GM12892 (cell line): ENCODE data around the gene FGF19.

ENCODE experiments used
- POLR2A ChIP-seq: IDR thresholded peaks from 2 replicates; pipeline ENCODE4 v1.6.1; 2011; ENCODE audit warnings: low read depth, low read length, control low read depth
- POLR2AphosphoS5 ChIP-seq: IDR thresholded peaks from 2 replicates; pipeline ENCODE4 v1.6.1; 2011; ENCODE audit warnings: low read depth, low read length, control low read depth
- TAF1 ChIP-seq: IDR thresholded peaks from 2 replicates; pipeline ENCODE4 v1.6.1; 2011; ENCODE audit warnings: low read depth, mild to moderate bottlenecking, control low read depth, low read length, borderline replicate concordance

DNA sequence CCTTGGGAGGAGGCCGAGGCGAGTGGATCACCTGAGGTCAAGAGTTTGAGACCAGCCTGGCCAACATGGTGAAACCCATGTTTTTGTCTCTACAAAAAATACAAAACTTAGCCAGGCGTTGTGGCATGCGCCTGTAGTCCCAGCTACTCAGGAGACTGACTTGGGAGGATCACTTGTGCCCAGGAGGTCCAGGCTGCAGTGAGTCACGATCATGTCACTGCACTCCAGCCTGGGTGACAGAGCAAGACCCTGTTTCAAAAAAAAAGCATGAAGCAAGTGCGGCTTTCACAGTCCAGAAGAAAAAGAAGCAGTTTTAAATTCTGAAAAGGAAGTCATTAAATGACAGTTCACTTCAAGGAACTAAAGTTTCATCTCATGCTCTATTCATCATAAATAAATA lies 21.6 kb downstream of the FGF19 start:
- TF ChIP-seq TAF1 (no peak), POLR2A (no peak), POLR2AphosphoS5 (no peak)
